HL-60 (cell line): ENCODE results near the gene TPM1.

Source experiments
- DNase-seq, 2 experiments: peaks; one replicate each; pipeline ENCODE4 v3.0.0-alpha.2; 2010 to 2020; ENCODE audit warnings: low read depth in 1 of 2, low spot score in 1 of 2
- H3K27ac ChIP-seq: fragments of 250-450 bp; sonication (Bioruptor Pico); replicated peaks from 2 replicates; pipeline ENCODE4 v1.5.1; 2020; ENCODE audit warnings: mild to moderate bottlenecking, moderate library complexity
- H3K27me3 ChIP-seq: fragments of 250-450 bp; sonication (Bioruptor Pico); 2 replicates; pipeline ENCODE4 v1.5.1; 2021; ENCODE audit warnings: mild to moderate bottlenecking, moderate library complexity; ENCODE audit not compliant: insufficient read depth, poor library complexity, severe bottlenecking
- H3K4me3 ChIP-seq: replicated peaks from 2 replicates; pipeline ENCODE4 v1.5.1; 2011; ENCODE audit warnings: mild to moderate bottlenecking, control low read depth, low read length; ENCODE audit not compliant: insufficient read depth
- GABPA ChIP-seq: IDR thresholded peaks from 2 replicates; pipeline ENCODE4 v1.6.1; 2012; ENCODE audit warnings: low read depth
- POLR2AphosphoS5 ChIP-seq: IDR thresholded peaks from 2 replicates; pipeline ENCODE4 v1.6.1; 2012; ENCODE audit warnings: low read depth
- SPI1 ChIP-seq: IDR thresholded peaks from 2 replicates; pipeline ENCODE4 v1.6.1; 2012; ENCODE audit warnings: low read depth, mild to moderate bottlenecking, borderline replicate concordance
- TF ChIP-seq, protein P1 (sequence below): IDR thresholded peaks from one replicate; pipeline ENCODE4 v1.5.1; 2011; ENCODE audit warnings: low read length, control low read depth, inconsistent platforms; ENCODE audit not compliant: insufficient read depth
- TF ChIP-seq, protein P2 (sequence below): IDR thresholded peaks from 2 replicates; pipeline ENCODE4 v1.6.1; 2012; ENCODE audit warnings: low read depth; ENCODE audit not compliant: insufficient replicate concordance

The TPM1 gene

GRCh38 chr15:63063164-63063756, 20.7 kb downstream of the TPM1 start:
- no peak overlapping the region for H3K4me3 ChIP-seq
- TF ChIP-seq POLR2AphosphoS5 = no peak
- TF ChIP-seq, protein P1, sequence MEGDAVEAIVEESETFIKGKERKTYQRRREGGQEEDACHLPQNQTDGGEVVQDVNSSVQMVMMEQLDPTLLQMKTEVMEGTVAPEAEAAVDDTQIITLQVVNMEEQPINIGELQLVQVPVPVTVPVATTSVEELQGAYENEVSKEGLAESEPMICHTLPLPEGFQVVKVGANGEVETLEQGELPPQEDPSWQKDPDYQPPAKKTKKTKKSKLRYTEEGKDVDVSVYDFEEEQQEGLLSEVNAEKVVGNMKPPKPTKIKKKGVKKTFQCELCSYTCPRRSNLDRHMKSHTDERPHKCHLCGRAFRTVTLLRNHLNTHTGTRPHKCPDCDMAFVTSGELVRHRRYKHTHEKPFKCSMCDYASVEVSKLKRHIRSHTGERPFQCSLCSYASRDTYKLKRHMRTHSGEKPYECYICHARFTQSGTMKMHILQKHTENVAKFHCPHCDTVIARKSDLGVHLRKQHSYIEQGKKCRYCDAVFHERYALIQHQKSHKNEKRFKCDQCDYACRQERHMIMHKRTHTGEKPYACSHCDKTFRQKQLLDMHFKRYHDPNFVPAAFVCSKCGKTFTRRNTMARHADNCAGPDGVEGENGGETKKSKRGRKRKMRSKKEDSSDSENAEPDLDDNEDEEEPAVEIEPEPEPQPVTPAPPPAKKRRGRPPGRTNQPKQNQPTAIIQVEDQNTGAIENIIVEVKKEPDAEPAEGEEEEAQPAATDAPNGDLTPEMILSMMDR = no peak
- TF ChIP-seq GABPA = no peak
- TF ChIP-seq, protein P2, sequence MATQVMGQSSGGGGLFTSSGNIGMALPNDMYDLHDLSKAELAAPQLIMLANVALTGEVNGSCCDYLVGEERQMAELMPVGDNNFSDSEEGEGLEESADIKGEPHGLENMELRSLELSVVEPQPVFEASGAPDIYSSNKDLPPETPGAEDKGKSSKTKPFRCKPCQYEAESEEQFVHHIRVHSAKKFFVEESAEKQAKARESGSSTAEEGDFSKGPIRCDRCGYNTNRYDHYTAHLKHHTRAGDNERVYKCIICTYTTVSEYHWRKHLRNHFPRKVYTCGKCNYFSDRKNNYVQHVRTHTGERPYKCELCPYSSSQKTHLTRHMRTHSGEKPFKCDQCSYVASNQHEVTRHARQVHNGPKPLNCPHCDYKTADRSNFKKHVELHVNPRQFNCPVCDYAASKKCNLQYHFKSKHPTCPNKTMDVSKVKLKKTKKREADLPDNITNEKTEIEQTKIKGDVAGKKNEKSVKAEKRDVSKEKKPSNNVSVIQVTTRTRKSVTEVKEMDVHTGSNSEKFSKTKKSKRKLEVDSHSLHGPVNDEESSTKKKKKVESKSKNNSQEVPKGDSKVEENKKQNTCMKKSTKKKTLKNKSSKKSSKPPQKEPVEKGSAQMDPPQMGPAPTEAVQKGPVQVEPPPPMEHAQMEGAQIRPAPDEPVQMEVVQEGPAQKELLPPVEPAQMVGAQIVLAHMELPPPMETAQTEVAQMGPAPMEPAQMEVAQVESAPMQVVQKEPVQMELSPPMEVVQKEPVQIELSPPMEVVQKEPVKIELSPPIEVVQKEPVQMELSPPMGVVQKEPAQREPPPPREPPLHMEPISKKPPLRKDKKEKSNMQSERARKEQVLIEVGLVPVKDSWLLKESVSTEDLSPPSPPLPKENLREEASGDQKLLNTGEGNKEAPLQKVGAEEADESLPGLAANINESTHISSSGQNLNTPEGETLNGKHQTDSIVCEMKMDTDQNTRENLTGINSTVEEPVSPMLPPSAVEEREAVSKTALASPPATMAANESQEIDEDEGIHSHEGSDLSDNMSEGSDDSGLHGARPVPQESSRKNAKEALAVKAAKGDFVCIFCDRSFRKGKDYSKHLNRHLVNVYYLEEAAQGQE = no peak
- TF ChIP-seq SPI1 = no peak
- no peak for DNase-seq
- H3K27me3 ChIP-seq = no peaks in the 10 kb centered on the region
- no peak overlapping the region for H3K27ac ChIP-seq

GRCh38 chr15:63063877-63064409, 21.4 kb downstream of the TPM1 start:
- no peak for DNase-seq
- H3K27me3 ChIP-seq = no peaks in the 10 kb centered on the region
- H3K4me3 ChIP-seq = no peak overlapping the region
- H3K27ac ChIP-seq = no peak overlapping the region
- TF ChIP-seq SPI1 = no peak
- TF ChIP-seq GABPA = no peak
- TF ChIP-seq, protein P1 = no peak
- TF ChIP-seq POLR2AphosphoS5 = no peak
- TF ChIP-seq, protein P2 = no peak

GRCh38 chr15:63065262-63066221, 23.0 kb downstream of the TPM1 start:
- Histone ChIP-seq H3K27ac (no peak overlapping the region), H3K4me3 (no peak overlapping the region), H3K27me3 (no peaks in the 10 kb centered on the region)
- no peak for TF ChIP-seq GABPA
- no peak for TF ChIP-seq POLR2AphosphoS5
- TF ChIP-seq, protein P1 = no peak
- TF ChIP-seq SPI1 = no peak
- TF ChIP-seq, protein P2 = no peak
- no peak for DNase-seq
